Calu3 (cell line): ENCODE results near the gene BRCA2. TPM values are rescaled to one million over a fixed set of nuclear protein-coding genes. Genes with fewer than 3 reads are reported as not detected.

Experiments
- BruUV-seq: library from RNA; stranded (reverse); fragments of 400-500 nt; replicated peaks from 2 replicates; lab custom pipeline; 2021; lab: Mats Ljungman, UMichigan
- CTCF ChIA-PET: fragments of 300-600 bp; sonication (Branson Sonifier 250); formaldehyde crosslinking; loops from one replicate; lab custom pipeline; 2022; ENCODE audit warnings: antibody characterized with exemption; lab: Charles Lee
- DNase-seq: peaks from one replicate; pipeline ENCODE4 v3.0.0; 2022
- H3K27ac Mint-ChIP-seq: one replicate; pipeline ENCODE4 v1.8.0; 2022; ENCODE audit warnings: mixed read lengths; ENCODE audit not compliant: unreplicated experiment
- H3K27me3 Mint-ChIP-seq: one replicate; pipeline ENCODE4 v1.8.0; 2022; ENCODE audit warnings: mixed read lengths; ENCODE audit not compliant: unreplicated experiment
- H3K36me3 Mint-ChIP-seq: one replicate; pipeline ENCODE4 v1.8.0; 2022; ENCODE audit warnings: mild to moderate bottlenecking, moderate library complexity, mixed read lengths; ENCODE audit not compliant: insufficient read depth, unreplicated experiment
- H3K4me1 Mint-ChIP-seq: one replicate; pipeline ENCODE4 v1.8.0; 2022; ENCODE audit warnings: mild to moderate bottlenecking, low read depth, mixed read lengths; ENCODE audit not compliant: unreplicated experiment
- H3K4me3 Mint-ChIP-seq: one replicate; pipeline ENCODE4 v1.8.0; 2022; ENCODE audit warnings: mild to moderate bottlenecking, low read depth, moderate library complexity, mixed read lengths; ENCODE audit not compliant: unreplicated experiment
- H3K9me3 Mint-ChIP-seq: one replicate; pipeline ENCODE4 v1.8.0; 2022; ENCODE audit warnings: low read depth, mixed read lengths; ENCODE audit not compliant: unreplicated experiment
- CTCF ChIP-seq: fragments of 200-600 bp; IDR thresholded peaks from one replicate; pipeline ENCODE4 v1.8.0; 2022; ENCODE audit warnings: antibody characterized with exemption; ENCODE audit not compliant: unreplicated experiment
- intact Hi-C: fragments of 100-400 bp; cut with micrococcal nuclease; formaldehyde crosslinking; loops from one replicate; pipeline ENCODE4 v1.10.0; 2022; ENCODE audit not compliant: unreplicated experiment
- total RNA-seq: library from RNA; stranded (reverse); gene quantifications from 2 replicates; pipeline ENCODE4 v1.2.3, GENCODE V29; 2022

Gene BRCA2
- total RNA-seq, 1 experiment from 2014 or later, result 12.8 TPM

GRCh38 chr13:32432856-32433255, 117.5 kb downstream of the BRCA2 start:
- peaks cover 8% of the 10 kb centered on the region for H3K4me1 Mint-ChIP-seq
- intact Hi-C loops, result no loop called here
- DNase-seq, result no peak
- CTCF ChIA-PET, result interaction anchor here (0.6 kb wide), 1 partner anchor 470 kb away, joined by 5 read pairs; no protein-coding TSS in a partner anchor
- H3K27ac Mint-ChIP-seq, result no peak overlapping the region
- BruUV-seq, result no TSS peak
- no peak overlapping the region for H3K4me3 Mint-ChIP-seq
- no peaks in the 10 kb centered on the region for H3K9me3 Mint-ChIP-seq
- H3K36me3 Mint-ChIP-seq, result peaks cover 23% of the 10 kb centered on the region
- TF ChIP-seq CTCF, result no peak
- no peaks in the 10 kb centered on the region for H3K27me3 Mint-ChIP-seq

- BruUV-seq, result no TSS peak
- Mint-ChIP-seq H3K4me1 (peaks cover 8% of the 10 kb centered on the region), H3K4me3 (no peak overlapping the region), H3K9me3 (no peaks in the 10 kb centered on the region), H3K27ac (no peak overlapping the region), H3K27me3 (no peaks in the 10 kb centered on the region), H3K36me3 (peaks cover 25% of the 10 kb centered on the region)
- intact Hi-C loops, result no loop called here
- CTCF ChIA-PET, result interaction anchor here (1.0 kb wide), 1 partner anchor 10 kb away, joined by 3 read pairs; no protein-coding TSS in a partner anchor
- TF ChIP-seq CTCF, result no peak
- DNase-seq, result no peak
Observed at GRCh38 chr13:32438871-32439270, 123.6 kb downstream of the BRCA2 start.

- Mint-ChIP-seq H3K27me3 (no peaks in the 10 kb centered on the region), H3K27ac (peak overlapping the region; percentile 74), H3K4me1 (peaks cover 8% of the 10 kb centered on the region), H3K4me3 (no peak overlapping the region), H3K36me3 (peaks cover 15% of the 10 kb centered on the region), H3K9me3 (no peaks in the 10 kb centered on the region)
- no peak for TF ChIP-seq CTCF
- intact Hi-C loops, result no loop called here
- peak; percentile 17 for DNase-seq
- BruUV-seq, result TSS peak; percentile 47
- CTCF ChIA-PET, result no interaction called here
Observed at GRCh38 chr13:32443111-32443510, 127.8 kb downstream of the BRCA2 start.

GRCh38 chr13:32445461-32445860, 130.2 kb downstream of the BRCA2 start:
- intact Hi-C loops, result no loop called here
- DNase-seq, result no peak
- Mint-ChIP-seq H3K4me3 (no peak overlapping the region), H3K27ac (no peak overlapping the region), H3K36me3 (peaks cover 9% of the 10 kb centered on the region), H3K27me3 (no peaks in the 10 kb centered on the region), H3K9me3 (no peaks in the 10 kb centered on the region), H3K4me1 (peaks cover 8% of the 10 kb centered on the region)
- TF ChIP-seq CTCF, result no peak
- CTCF ChIA-PET, result interaction anchor here (0.6 kb wide), 1 partner anchor 80 kb away, joined by 4 read pairs; no protein-coding TSS in a partner anchor
- no TSS peak for BruUV-seq
